ENCODE results near the gene OASL. TPM values are rescaled to one million over a fixed set of nuclear protein-coding genes. Genes with fewer than 3 reads are reported as not detected.

Gene OASL
- total and polyA plus RNA-seq, 10 of the 15 experiments (the other 5 are each of a cell fraction or from before 2014, with no cell fraction given), result 2.3 to 9.1 (median 2.7) TPM

GRCh38 chr12:121061831-121062230 lies 22.8 kb upstream of the OASL start (continued):
- TF ChIP-seq CTCF (IDR thresholded peaks at IDR 0.05 in 2 of 3, conservative IDR thresholded peaks at IDR 0.05 in 1 of 3; ENCODE audit: control insufficient read depth in 2 of 3, extremely low read depth in 1 of 3, insufficient read depth in 1 of 3, low read depth in 3 of 3, low read length in 3 of 3) (peak in 2 of 3 experiments; percentile 20 to 43; a peak in 2 of 6 replicates), NFXL1 (IDR thresholded peaks at IDR 0.05; ENCODE audit: borderline replicate concordance) (no peak), JUND (IDR thresholded peaks at IDR 0.05; ENCODE audit: low read depth, low read length) (no peak), ATF3 (IDR thresholded peaks at IDR 0.05; ENCODE audit: borderline replicate concordance, extremely low read depth, low read depth, low read length) (no peak)

- ChIA-PET RAD21 (ENCODE audit: unreplicated experiment) (interaction anchor here (0.6 to 3.9 kb wide), 41 partner anchors 8 to 480 kb away, joined by 3 to 26 read pairs (median 5); partner anchors contain the start of genes ACADS, ANAPC5, C12orf43 and CAMKK2), CTCF (interaction anchor here (0.6 to 5.6 kb wide), 62 partner anchors 11 to 608 kb away, joined by 3 to 80 read pairs (median 4); partner anchors contain the start of genes C12orf43, HNF1A, OASL and P2RX7)
- WGBS (ENCODE audit: insufficient coverage, insufficient replicate concordance, low lambda C conversion rate, missing lambda C conversion rate), result 19% methylated on average over 16 of the region's 16 CpGs
- 0 out of 2 replicates have a peak, but pooled peaks have one; percentile 28 for TF ChIP-seq CHD2 (IDR thresholded peaks at IDR 0.05; ENCODE audit: borderline replicate concordance, low read depth, low read length)
- no peak for TF ChIP-seq PAX8 (IDR thresholded peaks at IDR 0.05)
- TF ChIP-seq ATF7 (IDR thresholded peaks at IDR 0.05; ENCODE audit: low read depth), result no peak
- TF ChIP-seq USF1 (IDR thresholded peaks at IDR 0.05; ENCODE audit: borderline replicate concordance, extremely low read length, insufficient read depth, low read depth, low read length), result no peak
- TF ChIP-seq YBX1 (IDR thresholded peaks at IDR 0.05), result no peak
- TF ChIP-seq SREBF2 (IDR thresholded peaks at IDR 0.05; ENCODE audit: low read length), result no peak
- TF ChIP-seq MYB (IDR thresholded peaks at IDR 0.05; ENCODE audit: borderline replicate concordance, low read depth, low read length), result no peak
- TF ChIP-seq MEF2A (IDR thresholded peaks at IDR 0.05; ENCODE audit: insufficient read depth, low read depth, low read length), result no peak
- TF ChIP-seq BRCA1 (IDR thresholded peaks at IDR 0.05; ENCODE audit: low read depth, low read length), result no peak
- TF ChIP-seq RCOR1 (conservative IDR thresholded peaks at IDR 0.05; ENCODE audit: low read depth, low read length), result no peak
- no peak for TF ChIP-seq ZBED1 (IDR thresholded peaks at IDR 0.05; ENCODE audit: borderline replicate concordance)
- TF ChIP-seq BACH1 (IDR thresholded peaks at IDR 0.05; ENCODE audit: borderline replicate concordance), result no peak
- no peak for TF ChIP-seq CEBPB (IDR thresholded peaks at IDR 0.05; ENCODE audit: borderline replicate concordance in 1 of 2, low read depth in 2 of 2, low read length in 2 of 2)
- TF ChIP-seq CHD4 (IDR thresholded peaks at IDR 0.05), result no peak
Measured at GRCh38 chr12:121060149-121061001, 21.3 kb upstream of the OASL start.

More at GRCh38 chr12:121060149-121061001, 21.3 kb upstream of the OASL start:
- no peaks in the 10 kb centered on the region for H3K27me3 ChIP-seq (replicated peaks in 1 of 2; ENCODE audit: control insufficient read depth in 2 of 2, insufficient read depth in 2 of 2, low read length in 1 of 2)
- in situ Hi-C loops (cut with MboI) (no loop called here), intact Hi-C loops (cut with micrococcal nuclease; ENCODE audit: unreplicated experiment) (loop anchor here (1.0 to 5.0 kb wide), 3 partner anchors 37 to 167 kb away; no protein-coding TSS in a partner anchor)
- peaks cover 10% of the 10 kb centered on the region for H3K4me1 ChIP-seq (ENCODE audit: control insufficient read depth, insufficient read depth, low read length)
- peak overlapping the region; percentile 43 for H3K4me3 ChIP-seq
- no peaks in the 10 kb centered on the region for H3K36me3 ChIP-seq (ENCODE audit: control insufficient read depth in 2 of 2, insufficient read depth in 2 of 2, low read length in 1 of 2)
- H3K4me2 ChIP-seq (ENCODE audit: control insufficient read depth, insufficient read depth), result peak overlapping the region; percentile 98
- peak; percentile 96 for ATAC-seq
- peak overlapping the region; percentile 97 for H2AFZ ChIP-seq (ENCODE audit: control insufficient read depth, low read depth, low read length)
- FAIRE-seq, result peak; percentile 99
- H3K27ac ChIP-seq (ENCODE audit: control insufficient read depth, insufficient read depth), result peak overlapping the region; percentile 96
- peak; percentile 56 for DNase-seq (ENCODE audit: low read depth, low spot score)
- SMC1A ChIA-PET (ENCODE audit: uncharacterized antibody, unreplicated experiment), result interaction anchor here (0.6 to 4.0 kb wide), 39 partner anchors 12 to 479 kb away, joined by 3 to 35 read pairs (median 4); partner anchors contain the start of genes OASL and POP5
- no peaks in the 10 kb centered on the region for H3K79me2 ChIP-seq (ENCODE audit: control insufficient read depth, insufficient read depth, low read length)
- H3K9me3 ChIP-seq (replicated peaks; ENCODE audit: control insufficient read depth, insufficient read depth, low read length), result no peaks in the 10 kb centered on the region
- H3K9ac ChIP-seq (ENCODE audit: control insufficient read depth, insufficient read depth, low read length), result peak overlapping the region; percentile 89
- no peaks in the 10 kb centered on the region for H4K20me1 ChIP-seq (ENCODE audit: control insufficient read depth, insufficient read depth)
- BruUV-seq (replicated peaks), result no TSS peak
- POLR2A ChIA-PET, result interaction anchor here (0.6 to 1.1 kb wide), 7 partner anchors 25 to 757 kb away, joined by 3 to 7 read pairs (median 3); partner anchors contain the start of gene POP5

Measured in GM12878 (cell line).